ENCODE data around the gene PIGZ. TPM values are rescaled to one million over a fixed set of nuclear protein-coding genes. Genes with fewer than 3 reads are reported as not detected.

Gene PIGZ
- total and polyA plus RNA-seq, 4 donors, result 1.4 to 5.5 (median 2.2) TPM

DNA sequence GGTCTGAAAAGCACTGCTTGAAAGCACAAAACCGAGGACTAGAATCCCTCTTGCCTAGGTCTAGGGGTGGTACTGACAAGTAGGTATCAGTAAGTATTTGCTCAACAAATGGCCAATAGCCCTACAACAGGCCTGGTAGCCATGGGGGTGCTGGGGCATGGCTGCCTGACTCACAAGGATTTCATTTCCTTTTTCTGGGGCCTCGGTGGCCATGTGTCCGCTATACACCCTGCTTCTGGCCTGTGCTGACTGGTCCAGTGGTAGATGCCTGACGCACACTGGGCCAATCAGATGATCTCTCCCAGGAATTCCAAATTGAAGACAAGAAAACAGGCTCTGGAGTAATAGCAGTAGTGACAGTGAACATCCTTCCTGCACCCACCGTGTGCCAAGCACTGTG, 31.6 kb upstream of the PIGZ start:
- ATAC-seq (ENCODE audit: insufficient read depth, low FRiP score) (no peak), DNase-seq (no peak)
- Histone ChIP-seq H3K4me3 (no peak overlapping the region), H3K9ac (ENCODE audit: insufficient read depth in 1 of 2, low read length in 2 of 2) (no peak overlapping the region), H3K36me3 (ENCODE audit: control insufficient read depth in 4 of 4, insufficient read depth in 4 of 4, low read length in 4 of 4) (no peaks in the 10 kb centered on the region), H3K27me3 (ENCODE audit: control insufficient read depth in 3 of 3, insufficient read depth in 3 of 3, low read length in 2 of 3) (no peaks in the 10 kb centered on the region), H3K9me3 (ENCODE audit: control insufficient read depth in 4 of 4, insufficient read depth in 3 of 4, low read length in 3 of 4) (no peaks in the 10 kb centered on the region), H3K4me1 (ENCODE audit: control insufficient read depth in 5 of 5, insufficient read depth in 5 of 5, low read length in 5 of 5) (peaks cover 0 to 12% (median 6%) of the 10 kb centered on the region in 5 donors), H3K27ac (ENCODE audit: low read depth in 1 of 2, low read length in 1 of 2) (no peak overlapping the region)
- TF ChIP-seq CTCF (IDR thresholded peaks at IDR 0.05; ENCODE audit: control extremely low read depth, extremely low read depth), result no peak
- 78 to 84% methylated on average over 5 of the region's 5 CpGs for WGBS, 2 donors

DNA sequence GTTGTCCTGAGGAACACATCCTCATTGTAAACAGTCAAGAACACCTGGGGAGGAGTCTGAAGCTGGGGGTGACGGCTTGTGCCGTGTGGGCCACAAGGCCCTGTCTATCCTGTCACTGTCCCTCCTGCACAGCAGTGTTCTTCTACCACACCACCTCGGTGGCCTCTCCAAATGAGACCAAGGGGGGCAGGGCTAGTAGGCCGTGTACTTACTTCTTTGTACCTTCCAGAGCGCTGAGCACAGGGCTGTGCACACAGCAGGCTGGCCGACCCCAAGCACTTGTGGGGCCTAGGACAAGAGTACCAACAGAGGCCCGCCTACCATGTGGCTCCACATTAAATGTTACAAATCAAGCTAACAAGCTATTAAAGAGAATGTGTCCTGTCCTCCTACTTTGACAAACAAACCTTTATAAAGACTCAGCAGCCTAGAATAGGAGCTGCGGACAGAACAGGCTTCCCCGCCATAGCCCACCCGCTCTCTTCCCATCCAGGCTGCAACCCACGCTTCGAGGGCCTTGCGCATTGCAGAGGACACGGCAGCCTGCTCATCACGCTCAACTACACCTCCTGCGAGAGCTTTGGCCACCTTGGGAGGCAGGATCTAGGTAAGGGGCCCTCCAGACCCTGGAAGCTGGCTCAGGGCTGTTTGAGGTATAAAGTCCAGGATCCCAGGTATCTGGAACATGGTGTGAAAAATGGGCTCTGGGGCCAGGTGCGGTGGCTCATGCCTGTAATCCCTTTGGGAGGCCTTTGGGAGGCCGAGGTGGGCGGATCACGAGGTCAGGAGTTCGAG, 30.5 kb upstream of the PIGZ start:
- Histone ChIP-seq H3K27me3 (ENCODE audit: control insufficient read depth in 3 of 3, insufficient read depth in 3 of 3, low read length in 2 of 3) (no peaks in the 10 kb centered on the region), H3K4me1 (ENCODE audit: control insufficient read depth in 5 of 5, insufficient read depth in 5 of 5, low read length in 5 of 5) (peaks cover 0 to 10% (median 4%) of the 10 kb centered on the region in 5 donors), H3K9ac (ENCODE audit: insufficient read depth in 1 of 2, low read length in 2 of 2) (no peak overlapping the region), H3K9me3 (ENCODE audit: control insufficient read depth in 4 of 4, insufficient read depth in 3 of 4, low read length in 3 of 4) (no peaks in the 10 kb centered on the region), H3K27ac (ENCODE audit: low read depth in 1 of 2, low read length in 1 of 2) (no peak overlapping the region), H3K36me3 (ENCODE audit: control insufficient read depth in 4 of 4, insufficient read depth in 4 of 4, low read length in 4 of 4) (no peaks in the 10 kb centered on the region), H3K4me3 (no peak overlapping the region)
- DNase-seq (no peak), ATAC-seq (ENCODE audit: insufficient read depth, low FRiP score) (no peak)
- WGBS, 2 donors, result 90% methylated on average over 21 of the region's 21 CpGs
- TF ChIP-seq CTCF (IDR thresholded peaks at IDR 0.05; ENCODE audit: control extremely low read depth, extremely low read depth), result no peak

DNA sequence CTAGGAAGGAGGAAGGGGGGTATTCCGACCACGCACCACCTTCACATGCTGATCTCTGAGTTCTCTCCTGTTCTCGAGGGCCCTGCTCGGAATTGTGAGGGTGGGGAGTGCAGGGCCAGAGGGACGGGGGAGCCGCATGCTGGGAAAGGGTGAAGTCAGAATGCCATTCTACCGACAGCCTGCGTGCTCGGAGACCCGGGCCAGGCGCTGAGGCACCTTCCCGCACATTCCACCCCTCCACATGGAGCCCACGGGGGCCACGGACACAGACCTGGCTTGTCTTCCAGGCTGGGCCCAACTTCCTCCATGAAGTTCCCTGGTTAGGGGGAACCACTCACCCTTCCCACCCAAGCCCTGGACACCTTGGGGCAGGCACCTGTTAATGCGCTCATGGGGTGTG, 28.7 kb upstream of the PIGZ start:
- Histone ChIP-seq H3K9ac (ENCODE audit: insufficient read depth in 1 of 2, low read length in 2 of 2) (no peak overlapping the region), H3K9me3 (ENCODE audit: control insufficient read depth in 4 of 4, insufficient read depth in 3 of 4, low read length in 3 of 4) (no peaks in the 10 kb centered on the region), H3K36me3 (ENCODE audit: control insufficient read depth in 4 of 4, insufficient read depth in 4 of 4, low read length in 4 of 4) (no peaks in the 10 kb centered on the region), H3K27ac (ENCODE audit: low read depth in 1 of 2, low read length in 1 of 2) (no peak overlapping the region), H3K4me1 (ENCODE audit: control insufficient read depth in 5 of 5, insufficient read depth in 5 of 5, low read length in 5 of 5) (peaks cover 0 to 4% (median 0%) of the 10 kb centered on the region in 5 donors), H3K27me3 (ENCODE audit: control insufficient read depth in 3 of 3, insufficient read depth in 3 of 3, low read length in 2 of 3) (no peaks in the 10 kb centered on the region), H3K4me3 (no peak overlapping the region)
- no peak for ATAC-seq (ENCODE audit: insufficient read depth, low FRiP score)
- WGBS, 2 donors, result 94% methylated on average over 15 of the region's 15 CpGs
- no peak for DNase-seq
- TF ChIP-seq CTCF (IDR thresholded peaks at IDR 0.05; ENCODE audit: control extremely low read depth, extremely low read depth), result no peak

All from lung (tissue), 12 donors.